Brain microvascular endothelial cell (primary cell): ENCODE data around the gene VENTX.

ENCODE experiments used
- DNase-seq: peaks from one replicate; pipeline ENCODE4 v3.0.0-alpha.2; 2020
- H3K27ac ChIP-seq: fragments of 250-450 bp; sonication (Bioruptor Pico); 2 replicates; pipeline ENCODE4 v1.5.1; 2020; ENCODE audit warnings: mild to moderate bottlenecking, moderate library complexity
- H3K27me3 ChIP-seq: fragments of 250-450 bp; sonication (Bioruptor Pico); replicated peaks from 2 replicates; pipeline ENCODE4 v1.5.1; 2020; ENCODE audit warnings: mild to moderate bottlenecking
- H3K36me3 ChIP-seq: fragments of 250-450 bp; sonication (Bioruptor Pico); replicated peaks from 2 replicates; pipeline ENCODE4 v1.5.1; 2020; ENCODE audit warnings: mild to moderate bottlenecking
- H3K4me3 ChIP-seq: 2 replicates; pipeline ENCODE4 v1.5.1; 2011; ENCODE audit warnings: low read depth, mild to moderate bottlenecking, control low read depth, low read length, moderate library complexity
- CTCF ChIP-seq: IDR thresholded peaks from 2 replicates; pipeline ENCODE4 v1.5.1; 2011; ENCODE audit warnings: low read depth, mild to moderate bottlenecking, moderate library complexity, low read length, control low read depth, inconsistent platforms; ENCODE audit errors: missing control alignments
- in situ Hi-C: cut with HindIII; loops from 2 replicates; pipeline ENCODE4 v1.10.0; 2017; ENCODE audit warnings: low sequenced_read_pairs, low pct_ligation_motif_present

Gene VENTX

GRCh38 chr10:133266056-133266795, 28.6 kb downstream of the VENTX start:
- in situ Hi-C loops, result no loop called here
- H3K36me3 ChIP-seq, result no peaks in the 10 kb centered on the region

GRCh38 chr10:133267293-133267692, 29.6 kb downstream of the VENTX start:
- H3K27me3 ChIP-seq, result no peaks in the 10 kb centered on the region
- H3K36me3 ChIP-seq, result no peaks in the 10 kb centered on the region
- H3K4me3 ChIP-seq, result no peak overlapping the region
- H3K27ac ChIP-seq, result no peak overlapping the region
- DNase-seq, result no peak
- in situ Hi-C loops, result no loop called here
- TF ChIP-seq CTCF, result no peak

More at GRCh38 chr10:133266056-133266795, 28.6 kb downstream of the VENTX start:
- H3K27ac ChIP-seq, result no peak overlapping the region
- no peak overlapping the region for H3K4me3 ChIP-seq
- TF ChIP-seq CTCF, result no peak
- DNase-seq, result no peak
- H3K27me3 ChIP-seq, result no peaks in the 10 kb centered on the region

GRCh38 chr10:133267829-133268228, 30.2 kb downstream of the VENTX start:
- in situ Hi-C loops, result no loop called here
- no peak overlapping the region for H3K27ac ChIP-seq
- no peaks in the 10 kb centered on the region for H3K36me3 ChIP-seq
- H3K27me3 ChIP-seq, result no peaks in the 10 kb centered on the region
- no peak overlapping the region for H3K4me3 ChIP-seq
- no peak for DNase-seq
- no peak for TF ChIP-seq CTCF

GRCh38 chr10:133268532-133268931, 30.9 kb downstream of the VENTX start:
- in situ Hi-C loops, result no loop called here
- H3K36me3 ChIP-seq, result no peaks in the 10 kb centered on the region
- no peak overlapping the region for H3K27ac ChIP-seq
- no peak for TF ChIP-seq CTCF
- H3K27me3 ChIP-seq, result no peaks in the 10 kb centered on the region
- DNase-seq, result no peak
- no peak overlapping the region for H3K4me3 ChIP-seq

- no peak overlapping the region for H3K4me3 ChIP-seq
- in situ Hi-C loops, result no loop called here
- no peaks in the 10 kb centered on the region for H3K36me3 ChIP-seq
- TF ChIP-seq CTCF, result no peak
- DNase-seq, result no peak
- no peak overlapping the region for H3K27ac ChIP-seq
- H3K27me3 ChIP-seq, result no peaks in the 10 kb centered on the region
Measured at GRCh38 chr10:133269367-133269766, 31.7 kb downstream of the VENTX start.

GRCh38 chr10:133270204-133270603, 32.5 kb downstream of the VENTX start:
- TF ChIP-seq CTCF, result no peak
- H3K27me3 ChIP-seq, result no peaks in the 10 kb centered on the region
- H3K4me3 ChIP-seq, result no peak overlapping the region
- no peaks in the 10 kb centered on the region for H3K36me3 ChIP-seq
- DNase-seq, result no peak
- in situ Hi-C loops, result no loop called here
- no peak overlapping the region for H3K27ac ChIP-seq
